ENCODE data around the gene RGS3.

Gene RGS3

DNA sequence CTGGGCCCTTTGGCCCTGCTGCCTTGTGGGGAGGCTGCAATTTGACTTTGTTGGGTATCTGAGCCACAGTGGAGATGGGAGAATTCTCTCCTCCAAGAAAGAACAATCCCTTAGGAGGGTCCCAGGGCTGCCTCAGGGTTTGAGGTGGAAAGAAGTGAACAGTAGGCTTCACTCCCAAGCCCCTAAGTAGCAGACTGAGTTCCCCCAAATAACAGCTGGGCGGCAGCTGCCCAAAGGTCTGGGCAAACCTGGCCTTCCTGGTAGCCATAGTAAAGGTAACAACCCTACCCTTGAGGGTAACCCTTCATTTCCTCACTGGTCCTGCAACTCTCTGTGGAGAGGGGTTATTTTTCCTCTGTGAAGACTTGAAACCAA, 746 bp downstream of the RGS3 start:
- no peak for DNase-seq (ENCODE audit: low read depth in 3 of 3, low spot score in 1 of 3)

DNA sequence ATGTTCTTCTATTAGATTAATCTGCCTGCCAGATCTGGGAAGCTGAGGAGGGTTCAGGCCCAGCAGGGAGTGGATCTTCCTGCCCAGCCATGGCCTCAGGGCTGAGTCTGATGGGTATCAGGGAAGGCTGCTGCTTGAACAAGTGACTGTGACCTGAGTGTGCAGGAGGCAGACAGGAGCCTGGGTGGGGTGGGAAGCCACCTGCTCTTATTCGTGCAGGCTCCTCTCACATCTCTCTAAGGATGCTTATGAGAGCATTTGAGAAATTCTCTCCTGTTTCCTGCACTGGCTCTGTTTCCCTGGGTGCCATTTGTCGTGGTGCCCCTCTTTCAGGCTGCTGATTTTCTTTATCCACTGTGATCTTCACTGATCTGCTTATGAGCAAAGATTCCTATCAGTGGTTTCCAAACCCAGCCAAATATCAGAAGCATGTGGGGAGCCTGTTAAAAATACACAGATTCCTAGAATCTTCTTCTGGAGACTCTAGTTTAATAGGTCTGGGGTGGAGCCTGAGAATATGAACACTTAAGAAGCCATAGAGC, 2.1 kb downstream of the RGS3 start:
- DNase-seq (ENCODE audit: low read depth in 3 of 3, low spot score in 1 of 3) = no peak

DNA sequence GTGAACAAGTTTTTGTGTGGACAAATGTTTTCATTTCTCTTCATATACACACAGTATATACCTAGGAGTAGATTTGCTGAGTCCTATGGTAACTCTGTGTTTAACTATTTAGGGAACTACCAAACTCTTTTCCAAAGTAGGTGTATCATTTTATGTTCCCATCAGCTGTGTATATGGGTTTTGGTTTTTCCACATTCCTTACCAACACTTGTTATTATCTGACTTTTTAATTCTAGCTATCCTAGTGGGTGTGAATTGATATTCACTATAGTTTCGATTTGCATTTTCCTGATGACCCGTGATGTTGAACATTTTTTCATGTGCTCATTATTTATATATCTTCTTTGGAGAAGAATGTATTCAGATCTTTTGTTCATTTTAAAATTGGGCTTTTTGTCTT, 3.7 kb downstream of the RGS3 start:
- DNase-seq (ENCODE audit: low read depth in 3 of 3, low spot score in 1 of 3) = no peak

DNA sequence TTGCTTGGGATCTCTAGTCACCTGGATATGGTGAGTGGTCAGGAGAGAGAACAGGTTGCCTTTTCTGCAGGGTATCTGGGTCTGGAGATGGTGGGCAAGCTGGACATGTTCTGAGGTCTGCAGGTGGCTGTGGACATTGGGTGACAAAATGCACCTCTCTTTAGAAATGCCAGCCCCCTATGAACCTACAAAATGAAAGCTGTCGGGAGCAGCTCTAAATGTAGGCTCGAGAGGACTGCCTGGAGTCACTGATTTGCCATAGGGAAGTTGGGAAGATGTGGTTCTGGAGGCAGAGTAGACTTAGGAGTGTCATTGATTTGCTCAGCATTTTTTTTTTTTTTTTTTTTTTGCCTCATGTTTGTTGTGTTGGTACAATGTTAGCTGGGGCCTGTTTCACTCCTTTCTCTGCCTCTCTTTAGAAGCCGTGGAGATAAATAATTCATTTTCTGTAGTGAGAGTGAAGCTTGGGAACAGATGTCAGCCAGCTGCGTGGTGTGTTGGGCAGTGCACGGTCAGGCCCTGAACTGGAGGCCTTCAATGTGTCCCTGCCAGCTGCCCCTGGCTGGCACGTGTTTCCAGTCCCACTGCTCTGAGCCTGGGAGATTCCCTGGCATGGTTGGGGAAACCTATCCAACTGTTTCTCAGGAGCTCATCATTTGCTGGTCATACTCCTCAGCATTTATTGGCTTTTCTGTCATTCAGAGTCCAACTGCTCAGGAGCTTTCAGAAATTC, 5.4 kb downstream of the RGS3 start:
- DNase-seq (ENCODE audit: low read depth in 3 of 3, low spot score in 1 of 3) = no peak

DNA sequence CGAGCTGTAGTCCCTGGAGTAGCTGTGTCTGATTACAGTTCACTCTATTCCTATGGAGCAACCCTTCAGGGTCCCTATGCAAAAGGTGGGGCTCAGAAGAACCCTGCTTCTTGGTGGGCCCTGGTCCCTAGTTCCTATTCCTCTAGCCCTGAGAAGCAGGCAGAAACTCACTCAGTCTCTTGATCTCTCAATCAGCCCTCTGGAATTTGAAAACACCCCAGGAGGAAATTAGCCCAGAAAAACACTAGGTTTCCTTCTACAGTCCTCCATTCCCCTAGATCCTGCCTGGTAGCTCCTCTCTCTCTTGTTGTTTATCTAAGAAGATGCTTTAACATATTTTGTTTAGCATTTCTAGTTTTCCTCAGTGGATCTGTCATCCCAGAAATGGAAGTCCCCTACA, 7.6 kb downstream of the RGS3 start:
- DNase-seq (ENCODE audit: low read depth in 3 of 3, low spot score in 1 of 3) = no peak

DNA sequence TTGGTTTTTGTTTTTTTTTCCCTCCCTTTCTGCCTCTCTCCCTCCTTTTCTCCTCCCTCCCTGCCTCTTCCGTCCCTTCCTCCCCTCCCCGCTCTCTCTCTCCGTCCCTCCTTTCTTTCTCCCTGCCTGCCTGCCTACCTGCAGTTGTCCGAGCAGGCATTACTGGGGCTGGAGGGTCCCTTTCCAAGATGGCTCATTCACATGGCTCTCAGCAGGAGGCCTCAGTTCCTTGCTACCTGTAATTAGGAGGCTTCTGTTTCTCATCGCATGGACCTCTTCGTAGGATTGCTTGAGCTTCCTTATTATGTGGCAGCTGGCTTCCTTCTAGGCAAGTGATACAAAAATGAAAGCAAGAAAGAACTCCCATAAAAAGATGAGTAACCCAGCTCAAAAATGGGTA, 8.0 kb downstream of the RGS3 start:
- no peak for DNase-seq (ENCODE audit: low read depth in 3 of 3, low spot score in 1 of 3)

DNA sequence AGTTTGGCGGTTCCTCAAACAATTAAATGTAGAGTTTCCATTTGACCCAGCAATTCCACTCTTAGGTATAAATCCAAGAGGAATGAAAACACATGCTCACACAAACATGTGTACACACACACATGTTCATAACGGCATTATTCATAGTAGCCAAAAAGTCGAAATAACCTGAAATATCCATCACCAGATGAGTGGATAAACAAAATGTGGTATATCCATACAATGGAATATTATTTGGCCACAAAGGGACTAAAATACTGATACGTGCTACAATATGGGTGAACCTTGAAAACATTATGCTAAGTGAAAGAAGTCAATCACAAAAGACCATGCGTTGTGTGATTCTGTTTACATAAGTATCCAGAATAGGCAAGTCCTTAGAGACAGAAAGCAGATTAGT, 8.7 kb downstream of the RGS3 start:
- no peak for DNase-seq (ENCODE audit: low read depth in 3 of 3, low spot score in 1 of 3)

DNA sequence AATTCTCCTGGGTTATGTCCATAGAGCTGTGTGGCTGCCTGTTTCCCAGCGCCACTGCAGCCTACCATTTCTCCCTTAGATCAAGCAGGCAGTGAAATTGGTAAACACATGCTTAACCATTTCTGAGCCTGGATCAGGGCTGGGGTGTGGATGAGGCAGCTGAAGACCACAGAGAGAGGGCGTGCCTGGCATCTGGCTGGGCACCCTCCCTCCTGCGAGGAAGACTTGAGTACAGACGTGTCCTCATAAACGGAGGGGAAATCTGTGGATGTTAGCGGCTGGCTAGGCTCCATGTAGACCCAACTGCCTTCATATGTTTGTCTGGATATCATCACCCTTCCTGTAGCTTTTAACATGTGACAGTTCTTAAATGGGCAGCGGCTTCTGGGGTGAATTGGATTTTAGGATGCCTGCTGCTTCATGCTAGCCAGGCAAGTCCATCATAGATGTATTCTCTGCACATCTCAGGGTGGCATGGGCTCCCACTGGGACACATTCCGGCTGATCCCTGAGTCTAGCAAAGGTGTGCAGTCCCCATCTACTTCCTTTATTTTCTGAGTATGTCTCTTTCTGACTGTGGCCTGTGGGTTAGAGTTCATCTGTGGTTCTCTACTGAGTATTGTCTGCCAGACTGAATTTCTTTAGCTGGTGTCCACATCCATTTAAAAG, 11.0 kb downstream of the RGS3 start:
- no peak for DNase-seq (ENCODE audit: low read depth in 3 of 3, low spot score in 1 of 3)

DNA sequence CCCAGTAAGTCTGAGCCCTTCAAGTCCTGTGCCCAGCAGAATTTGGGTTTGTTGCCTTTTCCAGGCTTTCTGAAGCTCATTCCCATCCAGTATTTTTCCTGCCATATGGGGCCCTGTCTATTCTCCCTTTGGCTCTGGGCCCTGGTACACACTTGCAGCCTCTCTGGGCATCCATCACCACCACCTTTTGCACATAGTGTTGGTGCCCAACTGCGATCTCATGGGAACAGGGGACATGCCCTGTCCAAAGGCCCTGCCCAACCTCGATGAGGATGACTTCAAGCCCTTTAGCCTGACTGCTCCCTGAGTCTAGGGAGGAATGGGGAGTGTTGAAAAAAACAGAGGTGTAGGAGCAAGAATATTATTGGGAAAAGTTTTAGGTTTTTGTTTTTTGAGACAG, 11.5 kb downstream of the RGS3 start:
- no peak for DNase-seq (ENCODE audit: low read depth in 3 of 3, low spot score in 1 of 3)

DNA sequence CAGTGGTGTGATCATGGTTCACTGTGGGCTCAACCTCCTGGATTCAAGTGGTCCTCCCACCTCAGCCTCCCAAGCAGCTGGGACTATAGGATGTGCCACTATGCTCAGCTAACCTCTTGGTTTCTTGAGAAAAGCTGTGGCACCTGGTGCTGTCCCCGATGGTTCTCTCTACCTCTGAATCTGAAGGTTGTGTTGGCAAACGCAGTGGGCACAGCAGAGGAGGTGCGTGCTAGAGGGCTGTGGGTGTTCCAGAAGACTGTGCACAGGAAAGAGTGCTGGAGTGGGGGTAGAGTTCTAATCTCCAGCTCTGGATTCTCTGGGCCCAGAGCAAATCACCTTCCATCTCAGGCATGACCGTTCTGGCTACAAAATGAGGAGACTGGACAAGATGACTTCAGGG, 12.5 kb downstream of the RGS3 start:
- DNase-seq (ENCODE audit: low read depth in 3 of 3, low spot score in 1 of 3) = no peak

DNA sequence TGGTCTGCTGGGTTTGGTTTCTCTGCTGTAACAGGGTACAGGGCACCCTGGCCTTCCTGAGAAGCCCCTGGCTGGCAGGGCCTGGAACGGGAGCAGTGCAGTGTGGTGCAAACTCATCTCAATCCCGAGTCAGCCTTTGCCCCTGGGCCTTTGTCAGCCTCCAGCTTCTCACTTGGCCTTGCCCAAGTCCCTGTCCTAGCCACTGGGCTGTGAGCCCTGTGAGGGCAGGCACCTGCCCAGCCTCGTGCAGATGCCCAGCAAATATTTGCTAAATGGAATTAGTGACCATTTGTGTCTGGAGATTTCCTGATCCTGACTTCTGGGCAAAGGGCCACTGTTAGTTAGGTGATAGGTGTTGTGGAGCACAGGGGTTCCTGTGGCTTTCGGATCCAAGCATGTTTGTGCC, 13.0 kb downstream of the RGS3 start:
- no peak for DNase-seq (ENCODE audit: low read depth in 3 of 3, low spot score in 1 of 3)

DNA sequence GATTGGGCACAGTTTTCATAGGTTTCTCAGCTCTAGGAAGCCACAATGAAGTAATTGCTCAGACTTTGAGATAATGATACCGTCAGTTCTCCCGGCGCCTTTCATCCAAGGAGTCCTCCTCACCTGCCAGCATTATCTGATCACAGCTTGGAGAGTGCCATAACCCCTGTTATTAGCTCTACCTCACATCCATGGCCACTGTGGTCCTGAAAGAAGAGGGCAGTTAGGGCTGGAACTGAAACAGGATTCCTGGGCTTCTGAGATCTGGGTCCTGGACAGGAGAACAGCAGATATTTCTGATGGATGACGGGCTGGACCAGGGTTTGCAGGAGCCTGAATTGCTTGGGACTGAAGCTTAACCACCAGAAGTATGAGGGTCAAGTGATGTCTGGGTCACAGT, 13.5 kb downstream of the RGS3 start:
- no peak for DNase-seq (ENCODE audit: low read depth in 3 of 3, low spot score in 1 of 3)

DNA sequence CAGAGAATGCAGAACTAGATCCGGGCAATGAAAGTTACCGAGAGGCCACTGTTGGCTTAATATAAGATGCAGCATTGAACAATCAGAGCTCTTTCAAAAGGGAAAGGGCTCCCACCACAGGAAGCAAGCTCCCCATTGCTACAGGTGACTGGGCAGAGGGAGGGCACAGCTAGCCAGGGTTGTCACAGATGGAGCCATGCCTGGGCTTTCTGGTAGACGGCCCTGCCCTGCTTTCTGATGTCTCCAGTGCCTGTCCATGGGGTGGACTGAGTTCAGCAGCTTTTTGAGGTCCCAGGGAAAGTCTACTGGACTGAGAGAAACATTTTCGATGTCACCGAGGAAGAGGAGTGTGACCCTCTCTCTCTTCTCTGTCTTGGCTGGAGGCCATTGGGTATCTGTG, 14.1 kb downstream of the RGS3 start:
- no peak for DNase-seq (ENCODE audit: low read depth in 3 of 3, low spot score in 1 of 3)

DNA sequence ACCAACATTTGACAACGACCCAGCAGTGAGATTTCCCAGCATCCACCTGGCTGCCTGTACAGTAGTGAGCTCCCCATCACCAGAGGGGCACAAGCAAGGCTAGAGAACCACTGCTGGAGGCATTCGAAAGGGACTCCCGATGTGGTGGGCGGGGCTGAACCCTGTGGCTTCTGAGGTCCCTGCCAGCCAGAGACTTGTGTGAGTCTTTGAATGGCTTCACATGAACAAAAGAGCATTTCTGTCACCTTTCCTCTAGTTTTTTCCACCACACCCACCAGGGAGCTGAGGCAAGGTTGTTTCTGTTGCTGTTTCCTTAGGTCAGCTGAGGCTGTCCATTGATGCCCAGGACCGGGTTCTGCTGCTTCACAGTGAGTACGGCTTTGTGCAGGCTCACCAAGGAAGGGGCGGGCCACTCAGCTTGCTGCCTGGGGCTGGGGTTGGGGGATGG, 15.7 kb downstream of the RGS3 start:
- DNase-seq (ENCODE audit: low read depth in 3 of 3, low spot score in 1 of 3) = no peak

DNA sequence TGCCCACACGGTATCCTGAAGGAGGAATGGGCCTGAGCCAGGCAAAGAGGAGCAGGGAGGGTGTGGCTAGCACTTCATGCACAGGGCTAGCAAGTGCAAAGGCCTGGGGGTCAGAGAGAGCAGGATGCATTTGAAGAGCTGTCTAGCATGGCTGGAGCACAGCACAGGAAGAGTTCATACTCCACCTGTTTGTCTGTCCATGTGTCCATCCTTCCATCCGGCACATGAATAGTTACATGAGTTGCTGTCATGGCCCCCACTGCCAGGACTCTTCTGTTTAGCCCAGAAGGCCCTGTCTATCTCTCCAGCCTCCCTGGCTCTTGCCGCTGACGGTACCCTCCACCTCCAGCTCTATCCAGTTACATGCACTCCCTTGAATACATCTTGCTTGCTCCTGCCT, 17.1 kb downstream of the RGS3 start:
- DNase-seq (ENCODE audit: low read depth in 3 of 3, low spot score in 1 of 3) = no peak

DNA sequence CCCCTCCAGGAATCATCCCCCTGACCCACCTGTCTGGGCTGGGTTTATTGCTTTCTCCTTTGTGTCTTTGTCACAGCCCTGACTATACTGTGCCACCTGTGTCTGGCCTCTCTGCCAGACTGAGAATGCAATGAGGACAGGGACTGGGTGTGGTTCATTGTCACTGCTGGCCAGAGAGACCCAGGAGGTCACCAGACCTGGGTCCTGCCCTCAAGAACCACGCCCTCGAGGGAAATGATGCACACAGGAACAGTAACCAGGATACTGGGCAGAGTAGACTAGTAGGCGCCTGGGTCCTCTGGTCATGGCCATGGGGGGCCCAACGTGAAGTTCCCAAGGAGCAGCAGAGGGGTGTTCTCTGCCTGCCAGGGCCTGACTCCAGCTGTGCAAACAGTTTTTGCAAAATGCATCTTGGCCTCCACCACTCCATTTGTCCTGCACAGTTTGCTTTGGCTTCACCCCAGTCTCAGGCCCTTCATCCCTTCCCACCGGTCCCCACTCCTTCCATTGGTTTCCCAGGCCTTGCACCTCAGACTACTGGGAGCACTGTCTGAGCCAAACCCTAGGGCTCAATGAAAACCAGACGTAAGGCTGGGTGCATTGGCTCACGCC, 17.8 kb downstream of the RGS3 start:
- DNase-seq (ENCODE audit: low read depth in 3 of 3, low spot score in 1 of 3) = no peak

DNA sequence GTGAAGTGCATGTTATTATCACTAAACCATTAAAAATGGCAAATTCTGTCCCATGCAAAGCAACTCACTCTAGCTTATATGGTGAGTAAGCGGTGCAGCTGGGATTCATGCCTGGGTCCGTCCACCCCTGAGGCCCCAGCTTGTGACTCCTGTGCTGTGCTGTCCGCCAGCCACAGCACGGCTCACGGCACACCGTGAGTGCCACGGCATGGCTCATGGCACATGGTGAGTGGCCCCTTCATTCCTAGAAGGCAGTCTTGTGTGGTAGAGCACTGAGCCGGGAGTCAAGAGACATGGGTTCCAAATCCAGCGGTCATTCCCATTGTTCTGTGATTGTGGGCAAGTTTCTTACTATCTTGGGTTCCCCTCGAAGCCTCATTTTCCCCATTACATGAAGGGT, 18.8 kb downstream of the RGS3 start:
- no peak for DNase-seq (ENCODE audit: low read depth in 3 of 3, low spot score in 1 of 3)

DNA sequence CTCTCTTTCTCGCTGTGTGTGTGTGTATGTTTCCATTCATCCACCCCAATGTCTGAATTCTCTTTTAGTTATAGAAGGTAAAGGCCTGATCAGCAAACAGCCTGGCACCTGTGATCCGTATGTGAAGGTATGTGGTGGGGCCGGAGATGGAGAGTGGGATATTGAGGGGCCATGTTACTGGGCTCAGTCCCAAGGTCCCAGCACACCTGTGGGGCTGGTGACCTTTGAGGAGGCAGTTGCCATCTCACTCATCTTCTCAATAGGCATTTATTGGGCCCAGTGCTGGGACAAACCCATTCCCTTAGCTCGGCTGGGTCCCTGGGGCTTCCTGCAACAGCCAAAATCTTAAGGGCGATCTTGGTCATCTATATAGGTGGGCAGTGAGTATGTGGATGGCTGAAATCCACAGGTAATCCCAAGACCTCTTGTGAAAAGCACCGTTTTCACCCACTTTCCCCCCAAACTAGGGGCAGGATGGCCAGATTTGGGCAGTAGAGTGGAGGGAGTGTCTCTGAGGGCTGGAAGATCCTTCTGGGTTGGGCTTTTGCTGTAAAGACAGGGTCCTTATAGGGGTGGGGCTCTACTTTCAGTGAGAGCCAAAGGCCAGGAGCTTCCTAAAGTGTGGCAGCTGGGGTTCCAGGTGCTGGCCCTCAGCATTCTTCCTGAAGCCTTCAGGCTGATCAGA, 19.6 kb downstream of the RGS3 start:
- no peak for DNase-seq (ENCODE audit: low read depth in 3 of 3, low spot score in 1 of 3)

DNA sequence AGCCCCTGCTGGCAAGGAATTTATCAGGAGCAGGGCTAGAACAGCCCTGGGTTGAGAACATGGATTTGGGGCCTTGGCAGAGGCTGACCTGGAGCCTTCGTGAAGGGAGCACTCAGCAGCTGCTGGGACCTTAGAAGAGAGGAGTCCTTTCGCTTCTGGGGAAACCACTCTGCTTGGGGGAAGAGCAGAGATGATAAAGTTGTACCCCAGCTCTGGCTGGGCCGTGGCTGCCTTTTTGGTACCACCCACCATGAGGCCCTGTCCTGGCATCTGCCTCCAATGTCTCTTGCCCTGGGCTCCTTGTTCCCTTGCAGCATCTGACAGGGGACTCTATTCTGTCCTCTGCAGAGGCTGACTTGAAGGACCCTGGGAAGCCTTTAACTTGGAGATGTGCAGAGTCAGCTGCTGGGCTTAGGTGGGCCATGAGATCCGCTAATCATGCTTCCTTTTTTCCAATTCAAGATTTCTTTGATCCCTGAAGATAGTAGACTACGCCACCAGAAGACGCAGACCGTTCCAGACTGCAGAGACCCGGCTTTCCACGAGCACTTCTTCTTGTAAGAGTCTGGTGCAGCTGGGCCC, 20.2 kb downstream of the RGS3 start:
- no peak for DNase-seq (ENCODE audit: low read depth in 3 of 3, low spot score in 1 of 3)

DNA sequence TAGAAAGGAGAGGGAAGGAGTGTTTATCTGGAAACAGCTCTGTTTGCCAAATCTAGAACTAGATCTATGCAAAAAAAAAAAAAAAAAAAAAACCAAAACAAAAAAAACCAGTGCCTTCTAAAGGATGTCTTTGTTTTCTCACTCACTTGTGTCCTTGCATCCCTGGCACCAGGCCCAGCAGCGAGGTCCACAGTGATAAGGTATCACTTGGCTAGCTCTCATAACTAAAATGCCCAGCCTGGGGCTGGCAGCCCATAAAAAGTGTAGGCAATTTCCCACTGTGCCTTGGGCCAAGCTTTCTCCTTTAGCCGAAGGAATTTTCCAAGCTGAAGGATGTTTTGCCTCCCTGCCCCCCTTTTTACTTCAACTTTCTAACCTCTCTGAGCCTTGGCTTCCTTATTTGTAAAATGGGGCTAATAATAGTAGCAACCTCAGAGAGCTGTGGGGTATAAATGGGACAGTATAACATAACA, 20.8 kb downstream of the RGS3 start:
- no peak for DNase-seq (ENCODE audit: low read depth in 3 of 3, low spot score in 1 of 3)

DNA sequence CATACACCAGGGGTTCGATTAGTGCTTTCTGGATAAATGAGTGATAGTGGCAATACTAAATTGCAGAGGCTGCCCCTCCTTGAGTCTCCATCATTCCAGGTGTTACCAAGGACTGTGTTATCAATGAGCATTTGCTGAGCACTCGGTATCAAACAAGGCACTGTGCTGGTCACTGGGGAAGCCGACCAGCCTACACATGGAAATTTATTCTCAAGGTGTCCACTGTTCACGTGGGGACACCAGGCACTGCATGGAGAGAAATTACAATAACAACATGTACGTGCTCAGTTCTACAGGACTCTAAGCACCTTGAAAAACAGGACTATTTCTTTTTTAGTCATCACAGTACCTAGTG, 22.2 kb downstream of the RGS3 start:
- no peak for DNase-seq (ENCODE audit: low read depth in 3 of 3, low spot score in 1 of 3)

Measured in stimulated activated CD4-positive, alpha-beta T cell treated with anti-CD3 and anti-CD28 coated beads, TNF-alpha, amount 100 ng/mL, for 1 hour (primary cell).